DOHH2 (cell line): Measurements from ENCODE around the gene GTPBP4.

Experiments
- H3F3A ChIP-seq: fragments of 200-600 bp; sonication (generic), shearing (Covaris generic); 2 replicates; pipeline ENCODE4 v1.6.0; 2016; ENCODE audit warnings: antibody characterized with exemption, mild to moderate bottlenecking; ENCODE audit not compliant: control insufficient read depth, insufficient read depth
- H3K27ac ChIP-seq: fragments of 200-600 bp; sonication (generic); 2 replicates; pipeline ENCODE4 v1.5.1; 2014; ENCODE audit warnings: low read depth, mild to moderate bottlenecking, low read length, moderate library complexity
- H3K27me3 ChIP-seq: fragments of 200-600 bp; sonication (generic); 2 replicates; pipeline ENCODE4 v1.6.1; 2014; ENCODE audit warnings: mild to moderate bottlenecking, low read length, mixed read lengths; ENCODE audit not compliant: control insufficient read depth
- H3K36me3 ChIP-seq: fragments of 200-600 bp; sonication (generic); 2 replicates; pipeline ENCODE4 v1.6.1; 2014; ENCODE audit warnings: mild to moderate bottlenecking, low read length, moderate library complexity, mixed read lengths; ENCODE audit not compliant: control insufficient read depth
- H3K4me1 ChIP-seq: fragments of 200-600 bp; sonication (generic); 2 replicates; pipeline ENCODE4 v1.6.1; 2014; ENCODE audit warnings: mild to moderate bottlenecking, low read length, mixed read lengths; ENCODE audit not compliant: control insufficient read depth
- H3K4me2 ChIP-seq: fragments of 200-600 bp; sonication (generic); 2 replicates; pipeline ENCODE4 v1.6.0; 2014; ENCODE audit warnings: mild to moderate bottlenecking, low read length, moderate library complexity
- H3K4me3 ChIP-seq: fragments of 200-600 bp; sonication (generic); 2 replicates; pipeline ENCODE4 v1.5.1; 2014; ENCODE audit warnings: mild to moderate bottlenecking, low read length, mixed read lengths
- H3K79me2 ChIP-seq: fragments of 200-600 bp; sonication (generic); 2 replicates; pipeline ENCODE4 v1.6.1; 2014; ENCODE audit warnings: mild to moderate bottlenecking, low read length, mixed read lengths; ENCODE audit not compliant: control insufficient read depth
- H3K9me2 ChIP-seq: fragments of 200-600 bp; sonication (generic); replicated peaks from 2 replicates; pipeline ENCODE4 v1.6.1; 2014; ENCODE audit warnings: mild to moderate bottlenecking, low read length, mixed read lengths; ENCODE audit not compliant: control insufficient read depth
- H3K9me3 ChIP-seq: fragments of 200-600 bp; sonication (generic); 2 replicates; pipeline ENCODE4 v1.6.1; 2014; ENCODE audit warnings: antibody characterized with exemption, low read length, mixed read lengths; ENCODE audit not compliant: control insufficient read depth, insufficient read depth
- H4K20me1 ChIP-seq: fragments of 200-600 bp; sonication (generic); 2 replicates; pipeline ENCODE4 v1.6.0; 2014; ENCODE audit warnings: low read depth, mild to moderate bottlenecking, antibody characterized with exemption, low read length, moderate library complexity; ENCODE audit not compliant: control insufficient read depth, insufficient read depth
- CTCF ChIP-seq: fragments of 200-600 bp; sonication (generic); IDR thresholded peaks from one replicate; pipeline ENCODE4 v1.5.1; 2014; ENCODE audit warnings: antibody characterized with exemption, mild to moderate bottlenecking, low read depth, low read length; ENCODE audit not compliant: poor library complexity, severe bottlenecking
- EZH2phosphoT487 ChIP-seq: fragments of 200-600 bp; sonication (generic); IDR thresholded peaks from 2 replicates; pipeline ENCODE4 v1.6.1; 2017; ENCODE audit warnings: borderline replicate concordance, mild to moderate bottlenecking, antibody characterized with exemption, low read length, moderate library complexity, mixed read lengths

Gene GTPBP4

GRCh38 chr10:996031-996430 is 7.8 kb downstream of the GTPBP4 start:
- peaks cover 3% of the 10 kb centered on the region; the same call in 1 of the 2 replicates for H3K4me1 ChIP-seq
- H3K9me3 ChIP-seq = no peaks in the 10 kb centered on the region
- H3K4me2 ChIP-seq = no peak overlapping the region
- peaks cover 5% of the 10 kb centered on the region; the same call in 1 of the 2 replicates for H3F3A ChIP-seq
- no peak for TF ChIP-seq EZH2phosphoT487
- peaks cover 16% of the 10 kb centered on the region; the same call in 1 of the 2 replicates for H4K20me1 ChIP-seq
- H3K4me3 ChIP-seq = no peak overlapping the region
- no peak overlapping the region for H3K27ac ChIP-seq
- no peaks in the 10 kb centered on the region for H3K27me3 ChIP-seq
- H3K9me2 ChIP-seq = no peaks in the 10 kb centered on the region
- H3K79me2 ChIP-seq = peaks cover 85% of the 10 kb centered on the region
- peaks cover 89% of the 10 kb centered on the region for H3K36me3 ChIP-seq

- peaks cover 83% of the 10 kb centered on the region for H3K79me2 ChIP-seq
- peaks cover 96% of the 10 kb centered on the region for H3K36me3 ChIP-seq
These were observed 9.2 kb downstream of the GTPBP4 start for GRCh38 chr10:997266-998022.

GRCh38 chr10:1002425-1003006 is 14.3 kb downstream of the GTPBP4 start:
- Histone ChIP-seq H3K27me3 (no peaks in the 10 kb centered on the region), H3K79me2 (peaks cover 67% of the 10 kb centered on the region), H3K4me3 (no peak overlapping the region), H3K9me2 (no peaks in the 10 kb centered on the region), H4K20me1 (peaks cover 10% of the 10 kb centered on the region; the same call in 1 of the 2 replicates), H3K27ac (no peak overlapping the region), H3K36me3 (peaks cover 96% of the 10 kb centered on the region), H3K9me3 (no peaks in the 10 kb centered on the region), H3K4me2 (no peak overlapping the region), H3K4me1 (no peaks in the 10 kb centered on the region), H3F3A (no peaks in the 10 kb centered on the region)
- TF ChIP-seq CTCF (no peak), EZH2phosphoT487 (no peak)

More at GRCh38 chr10:997266-998022, 9.2 kb downstream of the GTPBP4 start:
- Histone ChIP-seq H4K20me1 (peaks cover 10% of the 10 kb centered on the region; the same call in 1 of the 2 replicates), H3K9me3 (no peaks in the 10 kb centered on the region), H3F3A (peaks cover 1% of the 10 kb centered on the region; the same call in 1 of the 2 replicates), H3K4me1 (no peaks in the 10 kb centered on the region), H3K9me2 (no peaks in the 10 kb centered on the region), H3K27me3 (no peaks in the 10 kb centered on the region), H3K4me2 (no peak overlapping the region), H3K4me3 (no peak overlapping the region), H3K27ac (no peak overlapping the region)
- TF ChIP-seq CTCF (no peak), EZH2phosphoT487 (no peak)
